WTC11 (cell line): Measurements from ENCODE around the gene ASB11. TPM values are rescaled to one million over a fixed set of nuclear protein-coding genes. Genes with fewer than 3 reads are reported as not detected.

Source experiments
- ATAC-seq: fragments of 200-7000 bp; cut with Tn5 transposase; 2 replicates; pipeline ENCODE4 v1.10.0; 2021; ENCODE audit warnings: mild to moderate bottlenecking, moderate library complexity
- CTCF ChIA-PET: fragments of 300-600 bp; sonication (Branson Sonifier 250); formaldehyde crosslinking; loops from one replicate; lab custom pipeline; 2021; ENCODE audit warnings: antibody characterized with exemption; lab: Charles Lee
- POLR2A ChIA-PET: fragments of 350-600 bp; sonication (Branson Sonifier 250); formaldehyde crosslinking; loops from one replicate; lab custom pipeline; 2021; ENCODE audit warnings: antibody characterized with exemption; lab: Charles Lee
- DNase-seq: peaks from one replicate; pipeline ENCODE4 v3.0.0; 2021; ENCODE audit warnings: low spot score
- H3K27ac Mint-ChIP-seq: 2 replicates; pipeline ENCODE4 v1.8.0; 2021; ENCODE audit warnings: mixed read lengths
- H3K27me3 Mint-ChIP-seq: 2 replicates; pipeline ENCODE4 v1.8.0; 2021; ENCODE audit warnings: low read depth, mild to moderate bottlenecking, moderate library complexity, mixed read lengths
- H3K36me3 Mint-ChIP-seq: 2 replicates; pipeline ENCODE4 v1.8.0; 2021; ENCODE audit warnings: mixed read lengths
- H3K4me1 Mint-ChIP-seq: 2 replicates; pipeline ENCODE4 v1.8.0; 2022; ENCODE audit warnings: mixed read lengths
- H3K4me3 Mint-ChIP-seq: 2 replicates; pipeline ENCODE4 v1.8.0; 2021; ENCODE audit warnings: mild to moderate bottlenecking, moderate library complexity, mixed read lengths
- H3K9me3 Mint-ChIP-seq: 2 replicates; pipeline ENCODE4 v1.8.0; 2021; ENCODE audit warnings: mixed read lengths
- ATF6 ChIP-seq: sonication (generic); formaldehyde crosslinking; IDR thresholded peaks from 2 replicates; pipeline ENCODE4 v1.8.1; 2023; ENCODE audit warnings: mild to moderate bottlenecking, missing genetic modification reagents
- CTCF ChIP-seq: fragments of 200-600 bp; IDR thresholded peaks from 2 replicates; pipeline ENCODE4 v1.8.0; 2022; ENCODE audit warnings: antibody characterized with exemption
- EMX1 ChIP-seq: fragments of 250-450 bp; sonication (Bioruptor Pico); IDR thresholded peaks from 2 replicates; pipeline ENCODE4 v1.8.0; 2021; ENCODE audit warnings: mild to moderate bottlenecking
- FOXP1 ChIP-seq: sonication (generic); formaldehyde crosslinking; IDR thresholded peaks from 2 replicates; pipeline ENCODE4 v1.8.0; 2022; ENCODE audit warnings: missing genetic modification reagents, mild to moderate bottlenecking, moderate library complexity, borderline replicate concordance
- HMGA2 ChIP-seq: fragments of 250-450 bp; sonication (Bioruptor Pico); IDR thresholded peaks from 2 replicates; pipeline ENCODE4 v1.4.0; 2021; ENCODE audit warnings: mild to moderate bottlenecking, moderate library complexity
- KAT7 ChIP-seq: sonication (generic); formaldehyde crosslinking; IDR thresholded peaks from 2 replicates; pipeline ENCODE4 v1.8.1; 2023; ENCODE audit warnings: missing genetic modification reagents, mild to moderate bottlenecking, borderline replicate concordance
- OVOL2 ChIP-seq: fragments of 250-450 bp; sonication (Bioruptor Pico); IDR thresholded peaks from 2 replicates; pipeline ENCODE4 v1.9.0; 2021; ENCODE audit warnings: mild to moderate bottlenecking, borderline replicate concordance
- RORB ChIP-seq: fragments of 250-450 bp; sonication (Bioruptor Pico); IDR thresholded peaks from 2 replicates; pipeline ENCODE4 v1.9.0; 2021; ENCODE audit warnings: mild to moderate bottlenecking
- SMAD3 ChIP-seq: sonication (generic); formaldehyde crosslinking; IDR thresholded peaks from 2 replicates; pipeline ENCODE4 v1.8.0; 2022; ENCODE audit warnings: missing genetic modification reagents, mild to moderate bottlenecking, borderline replicate concordance
- TEAD4 ChIP-seq: sonication (generic); formaldehyde crosslinking; IDR thresholded peaks from 2 replicates; pipeline ENCODE4 v1.8.0; 2022; ENCODE audit warnings: mild to moderate bottlenecking, missing genetic modification reagents
- USF2 ChIP-seq: sonication (generic); formaldehyde crosslinking; IDR thresholded peaks from 2 replicates; pipeline ENCODE4 v1.8.1; 2023; ENCODE audit warnings: mild to moderate bottlenecking, missing genetic modification reagents, moderate library complexity
- ZNF317 ChIP-seq: sonication (generic); formaldehyde crosslinking; IDR thresholded peaks from 2 replicates; pipeline ENCODE4 v1.8.1; 2023; ENCODE audit warnings: low read depth, mild to moderate bottlenecking, moderate library complexity, missing genetic modification reagents, borderline replicate concordance
- ZNF416 ChIP-seq: fragments of 250-450 bp; sonication (Bioruptor Pico); IDR thresholded peaks from 2 replicates; pipeline ENCODE4 v1.9.0; 2021; ENCODE audit warnings: mild to moderate bottlenecking, inconsistent platforms
- ZNF423 ChIP-seq: fragments of 250-450 bp; sonication (Bioruptor Pico); IDR thresholded peaks from 2 replicates; pipeline ENCODE4 v2.1.2; 2022; ENCODE audit warnings: mild to moderate bottlenecking, moderate library complexity
- ZSCAN18 ChIP-seq: fragments of 250-450 bp; sonication (Bioruptor Pico); IDR thresholded peaks from 2 replicates; pipeline ENCODE4 v2.1.2; 2022; ENCODE audit warnings: mild to moderate bottlenecking, moderate library complexity
- total RNA-seq: library from RNA; stranded (reverse); gene quantifications from 3 replicates; pipeline ENCODE4 v1.2.3, GENCODE V29; 2021
- TF ChIP-seq, protein P1 (sequence below): fragments of 250-450 bp; sonication (Bioruptor Pico); IDR thresholded peaks from 2 replicates; pipeline ENCODE4 v1.9.0; 2021; ENCODE audit warnings: mild to moderate bottlenecking
- TF ChIP-seq, protein P2 (sequence below): sonication (generic); formaldehyde crosslinking; IDR thresholded peaks from 2 replicates; pipeline ENCODE4 v1.8.1; 2023; ENCODE audit warnings: mild to moderate bottlenecking, missing genetic modification reagents, borderline replicate concordance
- TF ChIP-seq, protein P3 (sequence below): sonication (generic); formaldehyde crosslinking; IDR thresholded peaks from 2 replicates; pipeline ENCODE4 v1.8.0; 2023; ENCODE audit warnings: missing genetic modification reagents
- TF ChIP-seq, protein P4 (sequence below): fragments of 250-450 bp; sonication (Bioruptor Pico); IDR thresholded peaks from 2 replicates; pipeline ENCODE4 v1.8.0; 2021; ENCODE audit warnings: mild to moderate bottlenecking

ASB11 gene
- total RNA-seq, 1 experiment from 2014 or later = not detected

DNA sequence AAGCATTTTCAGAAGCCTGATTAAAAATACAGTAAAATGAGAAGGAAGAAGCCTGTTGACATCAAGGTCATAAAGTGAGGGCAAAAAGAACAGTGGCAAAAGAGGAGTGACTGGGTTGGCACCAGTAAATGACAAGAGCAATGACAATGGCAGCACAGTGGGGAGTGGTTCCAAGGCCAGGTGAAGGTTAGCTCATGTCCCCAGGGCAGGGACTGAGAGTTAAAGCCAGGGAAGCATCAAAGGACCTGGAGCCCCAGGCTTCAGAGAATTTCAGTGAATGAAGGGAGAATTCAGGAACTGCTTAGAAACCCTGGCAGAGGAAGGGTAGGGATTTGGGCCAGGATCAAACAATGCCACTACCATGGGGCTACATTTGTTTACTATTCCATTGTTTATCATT is 28.7 kb upstream of the ASB11 start (continued):
- TF ChIP-seq, protein P1, sequence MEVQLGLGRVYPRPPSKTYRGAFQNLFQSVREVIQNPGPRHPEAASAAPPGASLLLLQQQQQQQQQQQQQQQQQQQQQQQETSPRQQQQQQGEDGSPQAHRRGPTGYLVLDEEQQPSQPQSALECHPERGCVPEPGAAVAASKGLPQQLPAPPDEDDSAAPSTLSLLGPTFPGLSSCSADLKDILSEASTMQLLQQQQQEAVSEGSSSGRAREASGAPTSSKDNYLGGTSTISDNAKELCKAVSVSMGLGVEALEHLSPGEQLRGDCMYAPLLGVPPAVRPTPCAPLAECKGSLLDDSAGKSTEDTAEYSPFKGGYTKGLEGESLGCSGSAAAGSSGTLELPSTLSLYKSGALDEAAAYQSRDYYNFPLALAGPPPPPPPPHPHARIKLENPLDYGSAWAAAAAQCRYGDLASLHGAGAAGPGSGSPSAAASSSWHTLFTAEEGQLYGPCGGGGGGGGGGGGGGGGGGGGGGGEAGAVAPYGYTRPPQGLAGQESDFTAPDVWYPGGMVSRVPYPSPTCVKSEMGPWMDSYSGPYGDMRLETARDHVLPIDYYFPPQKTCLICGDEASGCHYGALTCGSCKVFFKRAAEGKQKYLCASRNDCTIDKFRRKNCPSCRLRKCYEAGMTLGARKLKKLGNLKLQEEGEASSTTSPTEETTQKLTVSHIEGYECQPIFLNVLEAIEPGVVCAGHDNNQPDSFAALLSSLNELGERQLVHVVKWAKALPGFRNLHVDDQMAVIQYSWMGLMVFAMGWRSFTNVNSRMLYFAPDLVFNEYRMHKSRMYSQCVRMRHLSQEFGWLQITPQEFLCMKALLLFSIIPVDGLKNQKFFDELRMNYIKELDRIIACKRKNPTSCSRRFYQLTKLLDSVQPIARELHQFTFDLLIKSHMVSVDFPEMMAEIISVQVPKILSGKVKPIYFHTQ (CRISPR knock-in tag) = no peak

DNA sequence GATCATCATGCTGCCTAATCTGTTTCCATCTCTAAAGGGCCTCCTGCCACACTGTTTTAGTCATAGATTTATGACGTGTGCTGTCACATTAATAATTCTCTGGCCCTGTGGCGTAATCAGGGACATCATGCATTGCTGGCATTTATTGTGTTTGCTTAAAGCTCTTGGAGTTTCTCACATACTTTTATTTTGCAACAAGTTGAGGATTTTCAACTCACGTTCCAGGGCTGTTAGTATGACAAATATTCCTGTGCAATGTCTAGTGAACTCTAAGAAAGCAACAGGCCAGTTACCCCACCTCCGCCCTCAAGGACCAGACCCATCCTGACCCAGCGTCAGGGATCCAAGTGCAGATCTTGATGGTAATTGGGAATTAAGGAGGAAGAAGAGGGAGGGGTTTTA is 27.6 kb upstream of the ASB11 start:
- no peak for DNase-seq
- no peak for TF ChIP-seq CTCF
- TF ChIP-seq, protein P2, sequence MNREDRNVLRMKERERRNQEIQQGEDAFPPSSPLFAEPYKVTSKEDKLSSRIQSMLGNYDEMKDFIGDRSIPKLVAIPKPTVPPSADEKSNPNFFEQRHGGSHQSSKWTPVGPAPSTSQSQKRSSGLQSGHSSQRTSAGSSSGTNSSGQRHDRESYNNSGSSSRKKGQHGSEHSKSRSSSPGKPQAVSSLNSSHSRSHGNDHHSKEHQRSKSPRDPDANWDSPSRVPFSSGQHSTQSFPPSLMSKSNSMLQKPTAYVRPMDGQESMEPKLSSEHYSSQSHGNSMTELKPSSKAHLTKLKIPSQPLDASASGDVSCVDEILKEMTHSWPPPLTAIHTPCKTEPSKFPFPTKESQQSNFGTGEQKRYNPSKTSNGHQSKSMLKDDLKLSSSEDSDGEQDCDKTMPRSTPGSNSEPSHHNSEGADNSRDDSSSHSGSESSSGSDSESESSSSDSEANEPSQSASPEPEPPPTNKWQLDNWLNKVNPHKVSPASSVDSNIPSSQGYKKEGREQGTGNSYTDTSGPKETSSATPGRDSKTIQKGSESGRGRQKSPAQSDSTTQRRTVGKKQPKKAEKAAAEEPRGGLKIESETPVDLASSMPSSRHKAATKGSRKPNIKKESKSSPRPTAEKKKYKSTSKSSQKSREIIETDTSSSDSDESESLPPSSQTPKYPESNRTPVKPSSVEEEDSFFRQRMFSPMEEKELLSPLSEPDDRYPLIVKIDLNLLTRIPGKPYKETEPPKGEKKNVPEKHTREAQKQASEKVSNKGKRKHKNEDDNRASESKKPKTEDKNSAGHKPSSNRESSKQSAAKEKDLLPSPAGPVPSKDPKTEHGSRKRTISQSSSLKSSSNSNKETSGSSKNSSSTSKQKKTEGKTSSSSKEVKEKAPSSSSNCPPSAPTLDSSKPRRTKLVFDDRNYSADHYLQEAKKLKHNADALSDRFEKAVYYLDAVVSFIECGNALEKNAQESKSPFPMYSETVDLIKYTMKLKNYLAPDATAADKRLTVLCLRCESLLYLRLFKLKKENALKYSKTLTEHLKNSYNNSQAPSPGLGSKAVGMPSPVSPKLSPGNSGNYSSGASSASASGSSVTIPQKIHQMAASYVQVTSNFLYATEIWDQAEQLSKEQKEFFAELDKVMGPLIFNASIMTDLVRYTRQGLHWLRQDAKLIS (CRISPR knock-in tag) = no peak
- no peak for TF ChIP-seq FOXP1 (CRISPR knock-in tag)
- no peak for TF ChIP-seq ZNF423 (CRISPR knock-in tag)
- no peak for TF ChIP-seq SMAD3 (CRISPR knock-in tag)
- no peak for TF ChIP-seq TEAD4 (CRISPR knock-in tag)
- no peak for TF ChIP-seq RORB (CRISPR knock-in tag)
- TF ChIP-seq, protein P3, sequence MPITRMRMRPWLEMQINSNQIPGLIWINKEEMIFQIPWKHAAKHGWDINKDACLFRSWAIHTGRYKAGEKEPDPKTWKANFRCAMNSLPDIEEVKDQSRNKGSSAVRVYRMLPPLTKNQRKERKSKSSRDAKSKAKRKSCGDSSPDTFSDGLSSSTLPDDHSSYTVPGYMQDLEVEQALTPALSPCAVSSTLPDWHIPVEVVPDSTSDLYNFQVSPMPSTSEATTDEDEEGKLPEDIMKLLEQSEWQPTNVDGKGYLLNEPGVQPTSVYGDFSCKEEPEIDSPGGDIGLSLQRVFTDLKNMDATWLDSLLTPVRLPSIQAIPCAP (CRISPR knock-in tag) = no peak
- no peak for TF ChIP-seq ZSCAN18
- no peak for TF ChIP-seq HMGA2 (CRISPR knock-in tag)
- TF ChIP-seq, all 79 proteins: peak for 0
- CTCF ChIA-PET = no interaction called here
- peaks cover 32% of the 10 kb centered on the region for H3K27me3 Mint-ChIP-seq
- POLR2A ChIA-PET = no interaction called here
- no peaks in the 10 kb centered on the region for H3K36me3 Mint-ChIP-seq
- H3K9me3 Mint-ChIP-seq = no peaks in the 10 kb centered on the region
- ATAC-seq = no peak
- H3K27ac Mint-ChIP-seq = no peak overlapping the region
- peaks cover 8% of the 10 kb centered on the region; the same call in 1 of the 2 replicates for H3K4me1 Mint-ChIP-seq
- H3K4me3 Mint-ChIP-seq = no peak overlapping the region

DNA sequence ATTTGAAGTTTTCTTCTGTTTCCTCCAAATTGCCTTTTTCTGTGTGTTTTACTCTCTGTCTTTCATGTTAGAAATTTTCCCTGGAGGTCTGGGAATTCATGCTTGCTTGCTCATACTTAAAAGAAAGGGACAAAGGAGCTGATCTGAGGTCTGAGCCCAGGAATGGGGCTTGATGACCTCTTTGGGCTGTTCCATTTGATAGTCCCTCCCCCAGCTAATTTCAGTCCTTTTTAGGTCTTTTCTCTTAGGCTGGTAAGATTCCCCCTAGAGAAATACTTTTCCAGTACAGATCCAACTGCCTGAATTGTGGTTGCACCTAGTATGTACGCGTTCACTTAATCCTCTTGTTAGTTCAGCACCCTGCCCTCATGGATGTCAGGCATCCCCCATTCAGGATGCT is 25.4 kb upstream of the ASB11 start:
- no peak overlapping the region for H3K4me3 Mint-ChIP-seq
- POLR2A ChIA-PET = no interaction called here
- TF ChIP-seq ATF6 (no peak), OVOL2 (CRISPR knock-in tag) (no peak), TEAD4 (CRISPR knock-in tag) (no peak), ZNF317 (no peak), EMX1 (CRISPR knock-in tag) (no peak), USF2 (CRISPR knock-in tag) (no peak), KAT7 (CRISPR knock-in tag) (no peak), ZNF416 (CRISPR knock-in tag) (no peak), ZNF423 (CRISPR knock-in tag) (no peak)
- TF ChIP-seq, protein P4, sequence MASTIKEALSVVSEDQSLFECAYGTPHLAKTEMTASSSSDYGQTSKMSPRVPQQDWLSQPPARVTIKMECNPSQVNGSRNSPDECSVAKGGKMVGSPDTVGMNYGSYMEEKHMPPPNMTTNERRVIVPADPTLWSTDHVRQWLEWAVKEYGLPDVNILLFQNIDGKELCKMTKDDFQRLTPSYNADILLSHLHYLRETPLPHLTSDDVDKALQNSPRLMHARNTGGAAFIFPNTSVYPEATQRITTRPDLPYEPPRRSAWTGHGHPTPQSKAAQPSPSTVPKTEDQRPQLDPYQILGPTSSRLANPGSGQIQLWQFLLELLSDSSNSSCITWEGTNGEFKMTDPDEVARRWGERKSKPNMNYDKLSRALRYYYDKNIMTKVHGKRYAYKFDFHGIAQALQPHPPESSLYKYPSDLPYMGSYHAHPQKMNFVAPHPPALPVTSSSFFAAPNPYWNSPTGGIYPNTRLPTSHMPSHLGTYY = no peak

More for the DNA sequence above, 25.4 kb upstream of the ASB11 start:
- CTCF ChIA-PET = no interaction called here
- Mint-ChIP-seq H3K4me1 (peaks cover 12% of the 10 kb centered on the region), H3K36me3 (no peaks in the 10 kb centered on the region), H3K27ac (no peak overlapping the region), H3K9me3 (no peaks in the 10 kb centered on the region), H3K27me3 (peaks cover 40% of the 10 kb centered on the region)
- ATAC-seq (no peak), DNase-seq (no peak)
